Stimulated activated naive CD8-positive, alpha-beta T cell treated with anti-CD3 and anti-CD28 coated beads, Interleukin-15, Interleukin-2, amounts not matched to agents 100 ng/mL and 50 ng/mL, for 24 hours (primary cell): Measurements from ENCODE around the gene PNMA6A.
"Not testable (repeated sequence)": the region's sequence is repeated elsewhere in the genome, so short reads cannot be mapped to it uniquely, and the experiment has no call there.

ENCODE experiments used
- H3K27ac Mint-ChIP-seq: one replicate; pipeline ENCODE4 v1.8.0; 2021; ENCODE audit warnings: mild to moderate bottlenecking, mixed read lengths
- H3K27me3 Mint-ChIP-seq: one replicate; pipeline ENCODE4 v1.8.0; 2021; ENCODE audit warnings: mixed read lengths
- H3K36me3 Mint-ChIP-seq: one replicate; pipeline ENCODE4 v1.8.0; 2021; ENCODE audit warnings: low read depth, mixed read lengths
- H3K4me1 Mint-ChIP-seq: one replicate; pipeline ENCODE4 v1.8.0; 2021; ENCODE audit warnings: low read depth, mixed read lengths
- H3K4me3 Mint-ChIP-seq: one replicate; pipeline ENCODE4 v1.8.0; 2021; ENCODE audit warnings: mild to moderate bottlenecking, mixed read lengths
- H3K9me3 Mint-ChIP-seq: one replicate; pipeline ENCODE4 v1.8.0; 2021; ENCODE audit warnings: mixed read lengths

PNMA6A gene

GRCh38 chrX:153117754-153118153 is 45.5 kb downstream of the PNMA6A start:
- H3K4me3 Mint-ChIP-seq, H3K27me3 Mint-ChIP-seq, H3K27ac Mint-ChIP-seq, H3K9me3 Mint-ChIP-seq, H3K36me3 Mint-ChIP-seq, H3K4me1 Mint-ChIP-seq: not testable (repeated sequence)

GRCh38 chrX:153120230-153120629 is 48.0 kb downstream of the PNMA6A start:
- not testable (repeated sequence) for H3K4me1 Mint-ChIP-seq, H3K36me3 Mint-ChIP-seq, H3K27ac Mint-ChIP-seq, H3K27me3 Mint-ChIP-seq, H3K9me3 Mint-ChIP-seq, H3K4me3 Mint-ChIP-seq

- not testable (repeated sequence) for H3K27ac Mint-ChIP-seq, H3K27me3 Mint-ChIP-seq, H3K36me3 Mint-ChIP-seq, H3K9me3 Mint-ChIP-seq, H3K4me1 Mint-ChIP-seq, H3K4me3 Mint-ChIP-seq
Measured at GRCh38 chrX:153123468-153123867, 51.2 kb downstream of the PNMA6A start.
